ENCODE results near the gene KRTAP12-4. TPM values are rescaled to one million over a fixed set of nuclear protein-coding genes. Genes with fewer than 3 reads are reported as not detected.

KRTAP12-4 gene, protein sequence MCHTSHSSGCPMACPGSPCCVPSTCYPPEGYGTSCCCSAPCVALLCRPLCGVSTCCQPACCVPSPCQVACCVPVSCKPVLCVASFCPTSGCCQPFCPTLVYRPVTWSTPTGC
- total RNA-seq, result not detected in 2 replicates

GRCh38 chr21:44654576-44655175 is at the start of gene KRTAP12-4:
TSS of gene KRTAP12-4 (minus strand) at chr21:44654659. CDS start at chr21:44654614, 45 bp downstream.

DNA sequence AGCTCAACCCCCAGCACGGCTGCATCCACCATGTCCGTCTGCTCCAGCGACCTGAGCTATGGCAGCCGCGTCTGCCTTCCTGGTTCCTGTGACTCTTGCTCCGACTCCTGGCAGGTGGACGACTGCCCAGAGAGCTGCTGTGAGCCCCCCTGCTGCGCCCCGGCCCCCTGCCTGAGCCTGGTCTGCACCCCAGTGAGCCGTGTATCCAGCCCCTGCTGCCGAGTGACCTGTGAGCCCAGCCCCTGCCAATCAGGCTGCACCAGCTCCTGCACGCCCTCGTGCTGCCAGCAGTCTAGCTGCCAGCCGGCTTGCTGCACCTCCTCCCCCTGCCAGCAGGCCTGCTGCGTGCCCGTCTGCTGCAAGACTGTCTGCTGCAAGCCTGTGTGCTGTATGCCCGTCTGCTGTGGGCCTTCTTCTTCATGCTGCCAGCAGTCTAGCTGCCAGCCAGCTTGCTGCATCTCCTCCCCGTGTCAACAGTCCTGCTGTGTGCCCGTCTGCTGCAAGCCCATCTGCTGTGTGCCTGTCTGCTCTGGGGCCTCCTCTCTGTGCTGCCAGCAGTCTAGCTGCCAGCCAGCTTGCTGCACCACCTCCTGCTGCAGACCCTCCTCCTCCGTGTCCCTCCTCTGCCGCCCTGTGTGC is 42.8 kb upstream of the KRTAP12-4 start, which contains the start of gene KRTAP10-12:
Gene KRTAP10-12 (plus strand): TSS at position 1 of the 639 bp plus-strand sequence. CDS start 30 bp downstream, at position 31.

GRCh38 chr21:44681861-44682579 is 27.6 kb upstream of the KRTAP12-4 start, which contains the start of gene KRTAP12-1:
TSS of gene KRTAP12-1 (minus strand) at chr21:44682163. CDS start at chr21:44682123, 40 bp downstream.

DNA sequence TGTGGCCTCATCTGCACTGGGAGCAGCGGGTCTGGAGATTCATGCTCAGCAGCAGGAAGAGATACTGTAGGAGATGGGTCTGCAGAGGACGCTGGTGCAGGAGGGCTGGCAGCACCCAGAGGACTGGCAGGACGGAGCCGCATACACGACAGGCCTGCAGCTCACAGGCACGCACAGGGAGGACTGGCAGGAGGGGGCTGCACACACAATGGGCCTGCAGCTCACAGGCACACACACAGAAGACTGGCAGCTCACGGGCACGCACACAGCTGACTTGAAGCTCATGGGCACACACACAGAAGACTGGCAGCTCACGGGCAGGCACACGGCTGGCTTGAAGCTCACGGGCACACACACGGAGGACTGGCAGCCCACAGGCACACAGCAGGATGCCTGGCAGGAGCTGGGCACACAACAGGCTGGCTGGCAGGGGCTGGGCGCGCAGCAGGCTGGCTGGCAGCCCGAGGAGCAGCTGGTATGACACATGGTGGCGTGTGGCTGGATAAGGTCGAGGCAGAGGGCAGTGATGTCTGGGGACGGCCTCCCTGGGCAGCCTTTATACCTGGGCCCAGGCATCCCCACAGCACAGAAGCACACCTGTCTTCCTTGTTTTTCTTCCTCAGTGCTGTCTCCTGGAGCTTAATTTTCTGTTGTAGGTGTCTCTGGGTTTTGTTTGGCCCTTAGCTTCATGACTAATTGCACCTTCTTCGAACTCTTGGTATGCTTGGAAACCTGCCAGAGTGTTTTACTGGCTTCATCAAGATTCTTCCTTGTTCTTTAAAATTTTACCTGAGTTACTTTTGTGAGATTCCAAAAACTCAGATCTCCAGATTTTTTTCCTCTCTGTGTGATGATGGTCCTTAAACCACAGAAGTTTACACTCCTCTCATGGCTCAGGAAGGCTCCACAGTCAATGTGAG is 12.2 kb upstream of the KRTAP12-4 start, which contains the start of gene KRTAP12-2:
Gene KRTAP12-2 (minus strand): TSS at position 527 of the 920 bp plus-strand sequence. CDS start 41 bp downstream, at position 486.

GRCh38 chr21:44657635-44658540 is 3.4 kb upstream of the KRTAP12-4 start, which contains the start of gene KRTAP12-3:
TSS of gene KRTAP12-3 (plus strand) at chr21:44657932. CDS start at chr21:44657980, 48 bp downstream.

GRCh38 chr21:44646366-44647221 is 7.9 kb downstream of the KRTAP12-4 start, which contains the start of gene KRTAP10-11:
TSS of gene KRTAP10-11 (plus strand) at chr21:44646414. CDS start at chr21:44646459, 45 bp downstream.

GRCh38 chr21:44637018-44637850 is 17.2 kb downstream of the KRTAP12-4 start, which contains the start of gene KRTAP10-10:
TSS of gene KRTAP10-10 (plus strand) at chr21:44637356. CDS start at chr21:44637418, 62 bp downstream.

DNA sequence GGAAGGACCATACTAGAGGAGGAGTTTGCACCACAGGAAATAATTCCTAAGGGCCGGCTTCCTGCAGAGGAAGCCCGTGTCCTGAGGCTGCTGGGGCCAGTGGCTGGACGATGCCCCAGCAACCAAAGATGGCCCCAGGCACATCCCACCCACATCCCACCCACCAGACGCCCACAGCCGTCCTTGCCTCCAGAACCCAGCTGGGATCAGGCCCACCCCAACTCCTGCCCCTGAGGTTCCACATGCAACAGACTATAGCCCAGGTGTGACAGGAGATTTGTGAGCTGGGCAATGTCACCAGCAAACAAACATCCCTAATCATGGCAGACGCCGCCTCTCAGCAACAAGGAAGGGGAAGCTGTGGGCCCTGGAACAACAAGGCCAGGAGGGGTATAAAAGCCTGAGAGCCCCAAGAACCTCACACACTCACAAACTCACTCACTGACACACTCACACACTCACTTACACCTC is 27.8 kb downstream of the KRTAP12-4 start, which contains the start of gene KRTAP10-9:
Gene KRTAP10-9 (plus strand): TSS at position 421 of the 471 bp plus-strand sequence. CDS start 79 bp downstream, outside the sequence.

DNA sequence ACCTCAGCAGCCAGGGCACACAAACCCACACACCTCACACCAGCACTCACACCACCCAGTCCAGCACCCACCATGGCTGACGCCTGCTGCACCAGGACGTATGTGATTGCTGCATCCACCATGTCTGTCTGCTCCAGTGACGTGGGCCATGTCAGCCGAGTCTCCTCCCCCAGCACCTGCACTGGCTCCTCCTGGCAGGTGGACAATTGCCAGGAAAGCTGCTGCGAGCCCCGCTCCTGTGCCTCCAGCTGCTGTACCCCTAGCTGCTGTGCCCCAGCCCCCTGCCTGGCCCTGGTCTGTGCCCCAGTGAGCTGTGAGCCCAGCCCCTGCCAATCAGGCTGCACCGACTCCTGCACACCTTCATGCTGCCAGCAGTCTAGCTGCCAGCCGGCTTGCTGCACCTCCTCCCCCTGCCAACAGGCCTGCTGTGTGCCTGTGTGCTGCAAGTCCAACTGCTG is 42.4 kb downstream of the KRTAP12-4 start, which contains the start of gene KRTAP10-8:
Gene KRTAP10-8 (plus strand): TSS at position 51 of the 458 bp plus-strand sequence. CDS start 22 bp downstream, at position 73.

Small RNAs within 50 kb of the gene (small RNA-seq; reads per million reads assigned to genes)
- not detected for gene KRTAP12-6P

Other genes starting within 250 kb of the KRTAP12-4 start
- gene LRRC3, start 199.1 kb downstream of the KRTAP12-4 start, total RNA-seq, result 0.22 and 0.26 TPM in 2 replicates
- gene KRTAP10-1, start 114.5 kb downstream of the KRTAP12-4 start, total RNA-seq, result not detected in 2 replicates
- gene KRTAP10-2, start 103.2 kb downstream of the KRTAP12-4 start, total RNA-seq, result not detected in 2 replicates
- gene KRTAP10-3, start 95.9 kb downstream of the KRTAP12-4 start, total RNA-seq, result not detected in 2 replicates
- gene KRTAP10-4, start 80.9 kb downstream of the KRTAP12-4 start, total RNA-seq, result not detected in 2 replicates
- gene KRTAP10-5, start 74.1 kb downstream of the KRTAP12-4 start, total RNA-seq, result not detected in 2 replicates
- gene KRTAP10-6, start 62.2 kb downstream of the KRTAP12-4 start, total RNA-seq, result not detected in 2 replicates
- gene KRTAP10-7, start 54.1 kb downstream of the KRTAP12-4 start, total RNA-seq, result not detected in 2 replicates
- gene KRTAP10-8, start 42.6 kb downstream of the KRTAP12-4 start, total RNA-seq, result not detected in 2 replicates
- gene KRTAP10-9, start 27.6 kb downstream of the KRTAP12-4 start, total RNA-seq, result not detected in 2 replicates
- gene KRTAP10-10, start 17.3 kb downstream of the KRTAP12-4 start, total RNA-seq, result not detected in 2 replicates
- not detected in 2 replicates for gene KRTAP10-11, start 8.2 kb downstream of the KRTAP12-4 start, total RNA-seq
- gene KRTAP12-3, start 3.3 kb upstream of the KRTAP12-4 start, total RNA-seq, result not detected in 2 replicates
- gene KRTAP12-2, start 12.3 kb upstream of the KRTAP12-4 start, total RNA-seq, result not detected in 2 replicates
- not detected in 2 replicates for gene KRTAP12-1, start 27.5 kb upstream of the KRTAP12-4 start, total RNA-seq
- gene KRTAP10-12, start 42.5 kb upstream of the KRTAP12-4 start, total RNA-seq, result not detected in 2 replicates
- gene TSPEAR, start 56.9 kb upstream of the KRTAP12-4 start, total RNA-seq, result not detected in 2 replicates
- gene UBE2G2, start 147.2 kb upstream of the KRTAP12-4 start, total RNA-seq, result 71.1 and 86.4 TPM in 2 replicates
- gene SUMO3, start 163.4 kb upstream of the KRTAP12-4 start, total RNA-seq, result 95.3 and 114 TPM in 2 replicates
- gene PTTG1IP, start 219.0 kb upstream of the KRTAP12-4 start, total RNA-seq, result 535 and 631 TPM in 2 replicates

Data from articular chondrocyte of knee joint (primary cell).